Stimulated activated CD4-positive, alpha-beta T cell treated with anti-CD3 and anti-CD28 coated beads, Interleukin-4, amount 100 ng/mL, for 4 hours (primary cell): ENCODE data around the gene AFAP1L1.
"Not testable (repeated sequence)": the region's sequence is repeated elsewhere in the genome, so short reads cannot be mapped to it uniquely, and the experiment has no call there.

Experiments used
- DNase-seq, 2 experiments: peaks; one replicate each; pipeline ENCODE4 v3.0.0-alpha.2; 2020

Gene AFAP1L1

GRCh38 chr5:149262315-149262714 lies 9.3 kb upstream of the AFAP1L1 start:
- no peak for DNase-seq

GRCh38 chr5:149264439-149265067 lies 7.1 kb upstream of the AFAP1L1 start:
- DNase-seq = peak; percentile 20 to 21

DNA sequence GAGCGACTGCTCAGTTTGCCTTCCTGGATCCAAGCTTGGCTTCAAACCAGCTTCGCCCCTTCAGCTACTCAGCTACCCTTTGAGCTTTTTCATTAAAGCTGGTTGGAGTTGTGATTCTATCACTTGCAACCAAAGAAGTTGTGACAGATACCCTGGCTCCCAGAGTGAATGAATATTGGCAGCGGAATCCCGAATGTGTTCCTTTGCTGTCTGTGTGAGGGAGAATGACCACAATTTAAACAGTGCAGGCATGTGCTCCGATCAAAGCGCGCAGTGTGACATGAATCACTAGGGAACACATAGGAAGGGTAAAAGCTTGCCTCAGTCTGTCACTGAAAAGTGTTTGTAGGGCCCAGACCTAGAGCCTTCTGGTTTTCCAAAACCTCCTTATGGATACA lies 6.6 kb upstream of the AFAP1L1 start:
- no peak for DNase-seq

- DNase-seq = no peak
These were observed 6.1 kb upstream of the AFAP1L1 start for GRCh38 chr5:149265597-149265996.

DNA sequence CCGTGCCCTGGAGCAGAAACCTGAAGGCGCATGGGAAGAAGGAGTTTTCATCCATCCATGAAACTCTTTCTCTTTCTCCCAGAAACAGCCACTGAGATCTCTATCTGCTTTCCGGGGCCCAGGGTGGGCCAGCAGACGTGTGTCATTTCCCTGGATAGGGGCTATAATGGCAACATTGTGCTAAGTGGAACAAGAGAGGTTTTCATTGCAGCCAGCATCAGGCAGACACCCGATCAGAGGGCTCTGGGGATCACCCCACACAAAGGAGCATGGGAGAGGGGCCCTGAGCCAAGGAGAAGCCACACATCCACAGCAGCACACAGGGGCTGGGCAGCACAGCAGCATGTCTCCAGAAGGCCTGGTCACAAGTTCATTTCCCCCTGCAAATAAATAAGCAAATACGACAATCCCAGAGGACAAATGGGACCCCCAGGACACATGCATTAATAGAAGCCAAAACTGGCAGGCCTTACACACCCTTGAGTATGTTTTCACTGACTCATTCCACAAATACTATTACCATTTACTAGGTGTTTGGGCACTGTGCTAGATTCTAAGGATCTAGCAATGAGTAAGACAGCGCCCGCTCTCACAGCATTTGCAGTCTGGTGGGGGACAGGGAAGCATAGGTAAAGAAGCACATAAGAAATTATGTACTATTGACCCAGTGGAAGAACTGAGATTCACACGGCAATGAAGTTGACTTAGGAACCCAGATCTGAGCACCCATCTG lies 4.3 kb upstream of the AFAP1L1 start:
- no peak for DNase-seq

- no peak for DNase-seq
These were observed 2.6 kb upstream of the AFAP1L1 start for GRCh38 chr5:149268928-149269557.

GRCh38 chr5:149271195-149271715 lies 404 bp upstream of the AFAP1L1 start:
- no peak for DNase-seq

DNA sequence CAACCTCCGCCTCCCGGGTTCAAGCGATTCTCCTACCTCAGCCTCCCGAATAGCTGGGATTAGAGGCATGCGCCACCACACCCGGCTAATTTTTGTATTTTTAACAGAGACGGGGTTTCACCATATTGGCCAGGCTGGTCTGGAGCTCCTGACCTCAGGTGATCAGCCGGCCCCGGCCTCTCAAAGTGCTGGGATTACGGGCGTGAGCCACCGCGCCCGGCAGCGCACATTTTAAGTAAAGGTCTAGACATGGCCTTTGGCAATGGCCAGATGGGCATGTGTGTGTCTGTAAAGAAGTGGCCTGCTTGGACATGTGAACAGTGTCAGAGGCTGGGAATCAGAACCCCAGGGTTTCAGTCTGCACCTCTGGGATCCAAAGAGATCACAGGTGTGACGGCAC lies 1.1 kb downstream of the AFAP1L1 start:
- DNase-seq = not testable (repeated sequence)

- no peak for DNase-seq
These were observed 1.6 kb downstream of the AFAP1L1 start for GRCh38 chr5:149273237-149273636.

DNA sequence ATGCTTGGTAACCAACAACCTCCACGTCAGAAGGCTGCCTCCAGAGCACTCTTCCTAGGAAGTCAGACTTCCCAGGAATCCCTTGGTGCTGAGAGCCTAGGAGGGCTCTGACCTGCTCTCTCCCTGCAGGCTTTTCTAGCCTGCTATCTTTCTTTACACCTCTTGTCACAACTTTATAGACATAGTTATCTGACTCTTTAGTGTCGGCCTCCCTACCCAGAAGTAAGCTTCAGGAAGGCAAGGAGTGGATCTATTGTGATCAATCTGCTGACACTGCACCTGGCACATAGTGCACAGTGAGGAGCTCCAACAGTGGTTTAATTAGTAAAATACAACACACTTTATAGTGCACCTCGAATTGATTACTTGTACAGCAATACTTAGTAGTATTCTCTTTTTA lies 2.3 kb downstream of the AFAP1L1 start:
- no peak for DNase-seq

DNA sequence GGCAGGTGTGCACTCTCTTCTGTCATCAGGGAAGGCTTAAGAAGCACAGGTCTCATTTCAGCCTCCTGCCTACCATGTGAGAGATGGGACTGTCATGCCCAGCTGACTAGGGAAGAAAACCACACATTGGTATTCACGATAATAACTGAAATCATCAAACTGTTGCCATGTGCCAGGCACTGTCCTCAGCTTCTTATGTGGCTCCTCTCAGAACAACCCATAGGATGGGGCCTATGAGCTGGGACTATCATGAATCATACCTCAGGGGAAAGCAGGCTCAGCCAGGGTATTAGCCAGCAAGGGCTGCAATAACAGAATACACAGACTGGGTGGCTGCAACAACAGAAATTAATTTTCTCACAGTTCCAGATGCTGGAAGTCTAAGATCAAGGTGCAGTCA lies 3.3 kb downstream of the AFAP1L1 start:
- DNase-seq = no peak

DNA sequence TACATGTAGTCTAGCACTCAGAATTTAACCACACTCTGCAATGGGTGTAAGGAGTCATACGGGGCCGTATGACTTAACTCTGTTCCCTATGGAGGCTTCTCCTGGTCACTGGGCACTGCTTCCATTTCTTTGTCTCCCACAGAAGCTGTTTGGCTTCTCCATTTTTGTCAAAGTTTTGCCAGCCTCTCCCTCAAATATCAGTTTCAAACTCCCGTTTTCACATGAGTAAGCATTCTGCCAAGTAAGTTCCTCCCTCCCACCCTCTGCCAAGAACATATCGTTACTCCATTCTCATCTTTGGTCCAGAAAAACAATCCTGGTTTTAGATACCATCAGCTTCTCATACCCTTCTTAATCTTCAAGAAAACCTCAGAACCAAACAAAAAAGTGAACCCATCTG lies 6.1 kb downstream of the AFAP1L1 start:
- DNase-seq = no peak

- DNase-seq = no peak
These were observed 7.0 kb downstream of the AFAP1L1 start for GRCh38 chr5:149278451-149279210.

GRCh38 chr5:149279661-149280060 lies 8.0 kb downstream of the AFAP1L1 start:
- DNase-seq = no peak

DNA sequence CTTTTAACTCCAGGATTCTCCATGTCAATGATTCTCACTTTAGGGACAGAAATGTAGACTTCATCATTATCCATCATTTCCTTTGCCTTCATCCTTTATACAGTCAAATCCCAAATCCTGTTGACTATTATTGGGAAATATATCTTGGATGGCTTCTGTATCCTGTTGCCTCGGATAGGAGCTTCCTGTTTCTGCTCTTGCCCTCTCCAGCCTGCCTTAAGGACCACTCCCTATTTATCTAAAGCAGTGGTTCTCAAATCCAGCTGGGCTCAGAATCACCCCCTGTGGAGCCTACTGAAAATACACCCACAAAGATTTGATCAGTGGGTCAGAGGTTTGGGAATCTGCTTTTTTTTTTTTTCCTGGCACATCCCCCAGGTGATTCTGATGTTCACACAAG lies 8.5 kb downstream of the AFAP1L1 start:
- no peak for DNase-seq

GRCh38 chr5:149280802-149281201 lies 9.1 kb downstream of the AFAP1L1 start:
- DNase-seq = no peak

GRCh38 chr5:149282027-149282965 lies 10.6 kb downstream of the AFAP1L1 start:
- no peak for DNase-seq

GRCh38 chr5:149282966-149283332 lies 11.3 kb downstream of the AFAP1L1 start:
- no peak for DNase-seq

GRCh38 chr5:149283626-149284480 lies 12.2 kb downstream of the AFAP1L1 start:
- DNase-seq = no peak

DNA sequence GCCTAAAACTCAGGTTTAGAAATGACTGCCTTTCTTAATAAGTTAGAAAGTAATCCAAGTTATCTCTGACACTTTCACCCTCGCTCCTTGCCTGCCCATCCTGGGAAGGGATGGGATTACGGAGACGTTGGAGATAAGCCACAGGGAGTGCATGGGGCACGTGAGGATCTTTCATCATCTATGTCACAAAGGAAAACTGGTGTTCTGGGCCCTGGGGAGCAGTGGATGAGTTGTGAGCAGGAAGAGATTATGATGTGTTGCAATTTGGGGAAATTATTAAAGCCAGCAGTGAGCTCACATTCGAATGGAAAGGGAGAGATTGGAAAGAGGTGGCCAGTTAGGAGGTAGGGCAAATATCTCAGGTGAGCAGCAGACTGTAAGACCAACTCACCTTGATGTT lies 12.8 kb downstream of the AFAP1L1 start:
- no peak for DNase-seq

DNA sequence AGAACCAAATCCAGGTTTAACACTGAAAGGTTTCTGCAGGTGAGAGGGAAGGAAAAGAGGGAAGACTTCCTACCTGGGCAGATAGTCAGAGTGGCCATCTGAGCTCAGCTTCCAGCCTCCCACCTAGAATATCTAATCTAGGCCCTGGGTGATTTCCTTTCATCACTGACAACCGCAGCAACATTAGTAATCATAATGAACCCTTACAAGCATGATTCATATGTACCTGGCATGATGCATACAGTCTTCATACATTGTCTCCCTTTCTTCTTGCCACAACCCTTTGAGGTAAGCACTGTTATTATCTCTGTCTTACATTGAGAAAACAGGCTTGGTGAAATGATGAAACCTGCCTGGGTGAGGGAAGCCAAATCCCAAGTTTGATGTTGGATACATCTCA lies 13.5 kb downstream of the AFAP1L1 start:
- DNase-seq = no peak
